Measurements from ENCODE around the gene WNT3A.

DNA sequence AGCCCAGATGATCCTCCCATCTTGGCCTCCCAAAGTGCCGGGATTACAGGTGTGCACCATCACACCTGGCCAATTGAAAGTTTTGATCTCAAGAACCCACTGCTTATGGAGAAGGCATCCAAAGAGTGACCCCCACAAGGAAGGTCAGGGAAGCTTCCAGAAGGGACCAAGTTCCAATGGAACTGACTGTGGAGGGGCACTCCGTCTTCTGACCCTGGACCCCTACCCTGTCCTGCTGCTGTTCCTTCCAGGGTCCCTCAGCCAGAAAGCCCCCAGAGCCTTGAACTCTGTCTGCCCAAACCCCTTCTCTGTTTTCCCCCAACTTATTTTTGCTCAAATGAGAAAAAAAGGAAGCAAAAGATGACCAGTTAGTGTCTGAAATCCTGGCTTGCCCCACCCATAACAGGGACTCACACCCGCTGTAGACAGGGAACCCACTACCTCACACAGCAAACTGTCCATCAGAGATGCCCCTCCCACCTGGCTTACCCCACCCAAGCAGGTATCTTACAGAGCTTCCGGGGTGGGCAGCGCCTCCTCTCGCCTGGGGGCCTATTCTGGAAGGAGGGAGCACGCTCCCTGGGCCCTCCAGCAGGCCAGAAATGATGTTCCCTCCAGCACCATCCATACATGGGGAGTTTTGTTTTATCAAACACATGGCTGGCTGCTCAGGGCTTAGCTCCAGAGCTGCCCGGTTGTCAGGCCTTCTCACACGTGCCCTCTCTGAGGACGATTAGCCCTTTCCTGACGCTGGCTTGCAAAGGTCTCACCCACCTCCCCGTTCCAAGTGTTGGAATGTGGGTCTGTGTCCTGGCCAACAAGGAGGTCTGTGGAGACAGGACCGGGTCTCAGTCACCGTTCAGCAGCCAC lies 3.1 kb upstream of the WNT3A start:
- TF ChIP-seq, protein P1, sequence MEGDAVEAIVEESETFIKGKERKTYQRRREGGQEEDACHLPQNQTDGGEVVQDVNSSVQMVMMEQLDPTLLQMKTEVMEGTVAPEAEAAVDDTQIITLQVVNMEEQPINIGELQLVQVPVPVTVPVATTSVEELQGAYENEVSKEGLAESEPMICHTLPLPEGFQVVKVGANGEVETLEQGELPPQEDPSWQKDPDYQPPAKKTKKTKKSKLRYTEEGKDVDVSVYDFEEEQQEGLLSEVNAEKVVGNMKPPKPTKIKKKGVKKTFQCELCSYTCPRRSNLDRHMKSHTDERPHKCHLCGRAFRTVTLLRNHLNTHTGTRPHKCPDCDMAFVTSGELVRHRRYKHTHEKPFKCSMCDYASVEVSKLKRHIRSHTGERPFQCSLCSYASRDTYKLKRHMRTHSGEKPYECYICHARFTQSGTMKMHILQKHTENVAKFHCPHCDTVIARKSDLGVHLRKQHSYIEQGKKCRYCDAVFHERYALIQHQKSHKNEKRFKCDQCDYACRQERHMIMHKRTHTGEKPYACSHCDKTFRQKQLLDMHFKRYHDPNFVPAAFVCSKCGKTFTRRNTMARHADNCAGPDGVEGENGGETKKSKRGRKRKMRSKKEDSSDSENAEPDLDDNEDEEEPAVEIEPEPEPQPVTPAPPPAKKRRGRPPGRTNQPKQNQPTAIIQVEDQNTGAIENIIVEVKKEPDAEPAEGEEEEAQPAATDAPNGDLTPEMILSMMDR (IDR thresholded peaks at IDR 0.05): no peak
- no peak for TF ChIP-seq POLR2A (IDR thresholded peaks at IDR 0.05)
